Loucy (cell line): ENCODE results near the gene FMO3.

Experiments
- H2AFZ ChIP-seq: fragments of 200-600 bp; sonication (generic); 2 replicates; pipeline ENCODE4 v1.6.0; 2016; ENCODE audit warnings: antibody characterized with exemption, mild to moderate bottlenecking, low read length, moderate library complexity
- H3F3A ChIP-seq: fragments of 200-600 bp; 2 replicates; pipeline ENCODE4 v1.6.0; 2016; ENCODE audit warnings: antibody characterized with exemption, low read depth, mild to moderate bottlenecking
- H3K27me3 ChIP-seq: fragments of 200-600 bp; sonication (generic); 2 replicates; pipeline ENCODE4 v1.6.1; 2014; ENCODE audit warnings: low read length, mild to moderate bottlenecking; ENCODE audit not compliant: insufficient read depth, poor library complexity, severe bottlenecking
- H3K36me3 ChIP-seq: fragments of 200-600 bp; sonication (generic); 2 replicates; pipeline ENCODE4 v1.6.1; 2016; ENCODE audit warnings: low read length; ENCODE audit not compliant: insufficient read depth
- H3K4me1 ChIP-seq: fragments of 200-600 bp; sonication (generic); 2 replicates; pipeline ENCODE4 v1.5.1; 2014; ENCODE audit warnings: low read length, mild to moderate bottlenecking; ENCODE audit not compliant: insufficient read depth, poor library complexity, severe bottlenecking
- H3K4me2 ChIP-seq: fragments of 200-600 bp; sonication (generic); 2 replicates; pipeline ENCODE4 v1.6.0; 2014; ENCODE audit warnings: antibody characterized with exemption, low read length, low read depth, mild to moderate bottlenecking; ENCODE audit not compliant: poor library complexity, severe bottlenecking
- H3K4me3 ChIP-seq: fragments of 200-600 bp; sonication (generic); 2 replicates; pipeline ENCODE4 v1.5.1; 2014; ENCODE audit warnings: low read length, mild to moderate bottlenecking, mixed read lengths; ENCODE audit not compliant: poor library complexity, severe bottlenecking
- H3K79me2 ChIP-seq: fragments of 200-600 bp; sonication (generic); 2 replicates; pipeline ENCODE4 v1.6.1; 2014; ENCODE audit warnings: low read length; ENCODE audit not compliant: insufficient read depth
- H3K9ac ChIP-seq: fragments of 200-600 bp; sonication (generic); 2 replicates; pipeline ENCODE4 v1.6.0; 2014; ENCODE audit warnings: mild to moderate bottlenecking, low read depth, low read length, moderate library complexity; ENCODE audit not compliant: poor library complexity, severe bottlenecking
- H3K9me2 ChIP-seq: fragments of 200-600 bp; sonication (generic); replicated peaks from 2 replicates; pipeline ENCODE4 v1.6.1; 2016; ENCODE audit warnings: low read depth, low read length, mixed read lengths
- H3K9me3 ChIP-seq: fragments of 200-600 bp; sonication (generic); 2 replicates; pipeline ENCODE4 v1.6.1; 2014; ENCODE audit warnings: mild to moderate bottlenecking, antibody characterized with exemption, low read length, low read depth; ENCODE audit not compliant: insufficient read depth
- H4K20me1 ChIP-seq: fragments of 200-600 bp; sonication (generic); 2 replicates; pipeline ENCODE4 v1.6.0; 2014; ENCODE audit warnings: antibody characterized with exemption, low read length, mild to moderate bottlenecking; ENCODE audit not compliant: insufficient read depth, poor library complexity, severe bottlenecking
- EZH2phosphoT487 ChIP-seq: fragments of 200-600 bp; IDR thresholded peaks from 2 replicates; pipeline ENCODE4 v1.6.1; 2018; ENCODE audit warnings: antibody characterized with exemption, mild to moderate bottlenecking, moderate library complexity, borderline replicate concordance
- TF ChIP-seq, protein P1 (sequence below): fragments of 200-600 bp; sonication (generic); conservative IDR thresholded peaks from 2 replicates; pipeline ENCODE4 v1.5.1; 2014; ENCODE audit warnings: mild to moderate bottlenecking, antibody characterized with exemption, low read length

The FMO3 gene

DNA sequence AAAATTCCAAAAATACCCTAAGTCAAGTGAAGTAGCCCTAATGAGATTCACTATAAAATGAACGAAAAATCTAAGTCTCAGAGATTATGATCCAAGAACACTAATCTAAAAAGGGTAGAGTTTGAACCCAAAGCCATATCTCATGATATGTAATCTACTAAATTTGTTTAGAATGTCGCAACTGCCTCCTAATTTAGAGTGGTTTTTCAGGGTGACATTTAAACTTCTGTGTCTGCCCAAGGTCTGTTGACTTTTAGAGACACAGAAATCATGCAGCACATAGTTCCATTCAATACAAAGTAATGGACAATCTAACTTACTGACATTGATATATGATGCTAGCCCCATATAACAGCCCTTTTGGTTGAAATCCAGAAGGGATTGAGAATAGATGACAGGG is 28.9 kb downstream of the FMO3 start:
- Histone ChIP-seq H3K9ac (no peak overlapping the region), H3K79me2 (no peaks in the 10 kb centered on the region), H3K36me3 (no peaks in the 10 kb centered on the region), H4K20me1 (no peaks in the 10 kb centered on the region), H3K9me2 (no peaks in the 10 kb centered on the region), H3K4me3 (no peak overlapping the region), H3K4me1 (no peaks in the 10 kb centered on the region), H2AFZ (no peak overlapping the region), H3K9me3 (no peaks in the 10 kb centered on the region), H3F3A (no peaks in the 10 kb centered on the region), H3K27me3 (no peaks in the 10 kb centered on the region), H3K4me2 (no peak overlapping the region)
- TF ChIP-seq, protein P1, sequence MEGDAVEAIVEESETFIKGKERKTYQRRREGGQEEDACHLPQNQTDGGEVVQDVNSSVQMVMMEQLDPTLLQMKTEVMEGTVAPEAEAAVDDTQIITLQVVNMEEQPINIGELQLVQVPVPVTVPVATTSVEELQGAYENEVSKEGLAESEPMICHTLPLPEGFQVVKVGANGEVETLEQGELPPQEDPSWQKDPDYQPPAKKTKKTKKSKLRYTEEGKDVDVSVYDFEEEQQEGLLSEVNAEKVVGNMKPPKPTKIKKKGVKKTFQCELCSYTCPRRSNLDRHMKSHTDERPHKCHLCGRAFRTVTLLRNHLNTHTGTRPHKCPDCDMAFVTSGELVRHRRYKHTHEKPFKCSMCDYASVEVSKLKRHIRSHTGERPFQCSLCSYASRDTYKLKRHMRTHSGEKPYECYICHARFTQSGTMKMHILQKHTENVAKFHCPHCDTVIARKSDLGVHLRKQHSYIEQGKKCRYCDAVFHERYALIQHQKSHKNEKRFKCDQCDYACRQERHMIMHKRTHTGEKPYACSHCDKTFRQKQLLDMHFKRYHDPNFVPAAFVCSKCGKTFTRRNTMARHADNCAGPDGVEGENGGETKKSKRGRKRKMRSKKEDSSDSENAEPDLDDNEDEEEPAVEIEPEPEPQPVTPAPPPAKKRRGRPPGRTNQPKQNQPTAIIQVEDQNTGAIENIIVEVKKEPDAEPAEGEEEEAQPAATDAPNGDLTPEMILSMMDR = no peak
- no peak for TF ChIP-seq EZH2phosphoT487

DNA sequence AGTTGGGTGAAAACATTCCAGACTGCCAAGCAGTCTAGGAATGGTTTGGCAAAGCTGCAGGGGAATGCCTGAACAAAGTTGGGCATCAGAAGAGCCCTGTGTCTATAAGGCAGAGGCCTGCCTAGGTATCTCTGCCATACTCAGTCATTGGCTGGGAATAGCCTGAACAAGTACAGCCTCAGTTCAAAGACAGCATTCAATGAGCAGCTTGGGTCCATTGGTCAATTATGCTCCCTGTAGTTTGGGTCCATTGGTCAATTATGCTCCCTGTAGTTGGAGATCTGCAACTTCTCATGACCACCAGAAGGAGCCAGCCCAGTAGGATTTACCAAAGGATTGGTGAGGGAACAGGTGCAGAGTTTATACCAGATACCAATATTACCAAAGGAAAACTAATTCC is 31.6 kb downstream of the FMO3 start:
- no peaks in the 10 kb centered on the region for H3K9me2 ChIP-seq
- no peaks in the 10 kb centered on the region for H3K9me3 ChIP-seq
- H3K27me3 ChIP-seq = no peaks in the 10 kb centered on the region
- no peak overlapping the region for H3K9ac ChIP-seq
- H3K79me2 ChIP-seq = no peaks in the 10 kb centered on the region
- H2AFZ ChIP-seq = no peak overlapping the region
- no peaks in the 10 kb centered on the region for H3K36me3 ChIP-seq
- no peak for TF ChIP-seq EZH2phosphoT487
- TF ChIP-seq, protein P1 = no peak
- H3F3A ChIP-seq = no peaks in the 10 kb centered on the region
- H3K4me1 ChIP-seq = no peaks in the 10 kb centered on the region
- no peak overlapping the region for H3K4me3 ChIP-seq
- H3K4me2 ChIP-seq = no peak overlapping the region
- no peaks in the 10 kb centered on the region for H4K20me1 ChIP-seq

DNA sequence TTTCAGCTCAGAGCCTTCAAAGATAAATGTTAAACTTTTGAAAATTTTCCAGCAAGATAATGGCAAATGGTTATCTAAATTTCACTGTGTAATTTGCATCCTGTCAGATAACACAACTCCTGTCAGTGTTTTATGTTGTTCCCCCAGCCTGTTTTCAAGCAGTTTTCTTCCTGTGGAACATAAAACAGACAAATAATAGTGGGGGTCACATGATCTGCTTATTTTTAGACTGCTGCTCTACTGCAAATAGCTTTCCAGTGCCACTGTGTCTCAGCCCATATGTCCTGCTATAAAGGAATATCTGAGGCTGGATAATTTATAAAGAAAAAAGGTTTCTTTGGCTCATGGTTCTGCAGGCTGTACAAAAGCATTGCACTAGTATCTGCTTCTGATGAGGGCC is 32.2 kb downstream of the FMO3 start:
- Histone ChIP-seq H3K9ac (no peak overlapping the region), H4K20me1 (no peaks in the 10 kb centered on the region), H3K4me3 (no peak overlapping the region), H3K4me1 (no peaks in the 10 kb centered on the region), H3K9me3 (no peaks in the 10 kb centered on the region), H3K36me3 (no peaks in the 10 kb centered on the region), H3K79me2 (no peaks in the 10 kb centered on the region), H2AFZ (no peak overlapping the region), H3F3A (no peaks in the 10 kb centered on the region), H3K4me2 (no peak overlapping the region), H3K9me2 (no peaks in the 10 kb centered on the region), H3K27me3 (no peaks in the 10 kb centered on the region)
- TF ChIP-seq EZH2phosphoT487 = no peak
- TF ChIP-seq, protein P1 = no peak
